NCI-H1930 (cell line): ENCODE measurements around the gene SETDB2.
"Not testable (repeated sequence)": the region's sequence is repeated elsewhere in the genome, so short reads cannot be mapped to it uniquely, and the experiment has no call there.

ENCODE experiments used
- DNase-seq, 2 experiments: peaks; one replicate each; lab custom pipeline; 2025; lab: John Stamatoyannopoulos, UW

The SETDB2 gene

GRCh38 chr13:49472186-49472585 lies 28.1 kb downstream of the SETDB2 start:
- DNase-seq = no peak

- no peak for DNase-seq
Measured at GRCh38 chr13:49476529-49476928, 32.5 kb downstream of the SETDB2 start.

GRCh38 chr13:49481788-49482187 lies 37.7 kb downstream of the SETDB2 start:
- no peak for DNase-seq

- no peak for DNase-seq
Measured at GRCh38 chr13:49488563-49488962, 44.5 kb downstream of the SETDB2 start.

- DNase-seq = no peak
Measured at GRCh38 chr13:49494645-49495044, 50.6 kb downstream of the SETDB2 start.

- DNase-seq = peak; percentile 49 to 56
Measured at GRCh38 chr13:49495783-49496762, 52.0 kb downstream of the SETDB2 start, which contains the start of gene PHF11. TSS of gene PHF11 (plus strand) at chr13:49495953. CDS start at chr13:49496002, 49 bp downstream.

GRCh38 chr13:49496837-49497236 lies 52.8 kb downstream of the SETDB2 start:
- DNase-seq = not testable (repeated sequence)

GRCh38 chr13:49497272-49497671 lies 53.2 kb downstream of the SETDB2 start:
- DNase-seq = no peak

GRCh38 chr13:49498206-49498605 lies 54.1 kb downstream of the SETDB2 start:
- no peak for DNase-seq

GRCh38 chr13:49499889-49500660 lies 56.0 kb downstream of the SETDB2 start:
- DNase-seq = no peak

GRCh38 chr13:49502954-49503353 lies 58.9 kb downstream of the SETDB2 start:
- DNase-seq = no peak

GRCh38 chr13:49503951-49504350 lies 59.9 kb downstream of the SETDB2 start:
- no peak for DNase-seq

GRCh38 chr13:49512578-49512977 lies 68.5 kb downstream of the SETDB2 start:
- DNase-seq = no peak

- DNase-seq = no peak
Measured at GRCh38 chr13:49516467-49516866, 72.4 kb downstream of the SETDB2 start.

GRCh38 chr13:49517461-49517860 lies 73.4 kb downstream of the SETDB2 start:
- no peak for DNase-seq

- no peak for DNase-seq
Measured at GRCh38 chr13:49521224-49521623, 77.2 kb downstream of the SETDB2 start.

GRCh38 chr13:49524740-49525501 lies 80.8 kb downstream of the SETDB2 start:
- DNase-seq = no peak

- DNase-seq = no peak
Measured at GRCh38 chr13:49527123-49527522, 83.0 kb downstream of the SETDB2 start.

GRCh38 chr13:49528161-49528560 lies 84.1 kb downstream of the SETDB2 start:
- DNase-seq = no peak

GRCh38 chr13:49530457-49530856 lies 86.4 kb downstream of the SETDB2 start:
- DNase-seq = no peak

GRCh38 chr13:49532593-49532992 lies 88.5 kb downstream of the SETDB2 start:
- no peak for DNase-seq

GRCh38 chr13:49533011-49533410 lies 88.9 kb downstream of the SETDB2 start:
- no peak for DNase-seq
